Fibroblast of the aortic adventitia (primary cell): ENCODE data around the gene ZNF592. TPM values are rescaled to one million over a fixed set of nuclear protein-coding genes. Genes with fewer than 3 reads are reported as not detected.
"Not testable (repeated sequence)": the region's sequence is repeated elsewhere in the genome, so short reads cannot be mapped to it uniquely, and the experiment has no call there.

Experiments
- DNase-seq: peaks from one replicate; pipeline ENCODE4 v3.0.0-alpha.2; 2010; ENCODE audit warnings: low read depth
- H3K4me3 ChIP-seq: 2 replicates; pipeline ENCODE4 v1.5.1; 2011; ENCODE audit warnings: low read depth, mild to moderate bottlenecking, control low read depth, low read length, moderate library complexity
- total RNA-seq: library from RNA; depleted of rRNA; stranded (reverse); fragments of >200 nt; gene quantifications from 2 replicates; pipeline ENCODE4 v1.2.3, GENCODE V29; 2012; ENCODE audit warnings: low replicate concordance
- TF ChIP-seq, protein P1 (sequence below): IDR thresholded peaks from 2 replicates; pipeline ENCODE4 v1.5.1; 2011; ENCODE audit warnings: mild to moderate bottlenecking, low read length, control low read depth, inconsistent platforms; ENCODE audit not compliant: insufficient read depth

The ZNF592 gene
- total RNA-seq, 1 donor = 11.7 TPM

DNA sequence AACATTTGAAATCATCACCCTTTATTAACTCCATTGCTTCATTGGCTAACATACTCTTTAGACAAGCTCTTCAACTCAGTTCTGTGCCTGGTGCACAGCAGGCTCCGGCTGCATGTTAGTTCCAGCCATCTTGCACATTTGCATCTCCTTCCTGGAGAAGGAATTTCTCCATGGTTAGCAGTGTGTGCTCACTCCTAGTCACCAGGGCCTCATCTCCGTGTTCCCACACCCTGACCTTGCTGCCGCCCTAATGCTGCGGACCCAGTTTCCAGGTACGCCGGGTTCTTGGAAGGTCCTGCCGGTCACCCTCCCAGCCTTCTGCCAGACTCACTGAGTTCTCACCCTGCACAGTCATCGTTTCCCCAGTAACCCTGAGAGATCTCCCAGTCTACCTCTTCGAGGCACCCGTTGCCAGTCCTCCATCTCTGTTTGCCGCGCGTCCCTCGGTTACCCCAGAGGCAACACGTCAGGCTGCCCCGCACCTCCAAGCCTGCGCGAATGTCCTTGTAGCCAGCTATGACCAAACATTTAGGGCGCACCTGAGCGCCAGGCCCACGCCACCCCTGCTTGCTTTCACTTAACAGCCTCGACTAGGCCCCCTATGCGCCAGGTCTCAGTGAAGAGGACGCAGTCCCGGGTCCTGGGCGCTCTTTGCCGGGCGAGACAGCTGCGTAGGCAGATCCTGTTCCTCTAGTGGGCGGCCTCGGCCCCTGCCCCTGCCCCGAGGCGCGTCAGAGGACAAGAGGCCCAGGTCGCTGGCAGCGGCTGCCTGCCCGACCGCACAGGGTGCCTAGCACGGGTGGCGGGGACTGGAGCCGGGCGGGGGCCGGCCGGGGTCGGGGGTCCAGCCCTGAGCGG, 747 bp upstream of the ZNF592 start:
- peak overlapping the region; percentile 77 for H3K4me3 ChIP-seq
- TF ChIP-seq, protein P1, sequence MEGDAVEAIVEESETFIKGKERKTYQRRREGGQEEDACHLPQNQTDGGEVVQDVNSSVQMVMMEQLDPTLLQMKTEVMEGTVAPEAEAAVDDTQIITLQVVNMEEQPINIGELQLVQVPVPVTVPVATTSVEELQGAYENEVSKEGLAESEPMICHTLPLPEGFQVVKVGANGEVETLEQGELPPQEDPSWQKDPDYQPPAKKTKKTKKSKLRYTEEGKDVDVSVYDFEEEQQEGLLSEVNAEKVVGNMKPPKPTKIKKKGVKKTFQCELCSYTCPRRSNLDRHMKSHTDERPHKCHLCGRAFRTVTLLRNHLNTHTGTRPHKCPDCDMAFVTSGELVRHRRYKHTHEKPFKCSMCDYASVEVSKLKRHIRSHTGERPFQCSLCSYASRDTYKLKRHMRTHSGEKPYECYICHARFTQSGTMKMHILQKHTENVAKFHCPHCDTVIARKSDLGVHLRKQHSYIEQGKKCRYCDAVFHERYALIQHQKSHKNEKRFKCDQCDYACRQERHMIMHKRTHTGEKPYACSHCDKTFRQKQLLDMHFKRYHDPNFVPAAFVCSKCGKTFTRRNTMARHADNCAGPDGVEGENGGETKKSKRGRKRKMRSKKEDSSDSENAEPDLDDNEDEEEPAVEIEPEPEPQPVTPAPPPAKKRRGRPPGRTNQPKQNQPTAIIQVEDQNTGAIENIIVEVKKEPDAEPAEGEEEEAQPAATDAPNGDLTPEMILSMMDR = peak; percentile 2
- DNase-seq = peak; percentile 60

DNA sequence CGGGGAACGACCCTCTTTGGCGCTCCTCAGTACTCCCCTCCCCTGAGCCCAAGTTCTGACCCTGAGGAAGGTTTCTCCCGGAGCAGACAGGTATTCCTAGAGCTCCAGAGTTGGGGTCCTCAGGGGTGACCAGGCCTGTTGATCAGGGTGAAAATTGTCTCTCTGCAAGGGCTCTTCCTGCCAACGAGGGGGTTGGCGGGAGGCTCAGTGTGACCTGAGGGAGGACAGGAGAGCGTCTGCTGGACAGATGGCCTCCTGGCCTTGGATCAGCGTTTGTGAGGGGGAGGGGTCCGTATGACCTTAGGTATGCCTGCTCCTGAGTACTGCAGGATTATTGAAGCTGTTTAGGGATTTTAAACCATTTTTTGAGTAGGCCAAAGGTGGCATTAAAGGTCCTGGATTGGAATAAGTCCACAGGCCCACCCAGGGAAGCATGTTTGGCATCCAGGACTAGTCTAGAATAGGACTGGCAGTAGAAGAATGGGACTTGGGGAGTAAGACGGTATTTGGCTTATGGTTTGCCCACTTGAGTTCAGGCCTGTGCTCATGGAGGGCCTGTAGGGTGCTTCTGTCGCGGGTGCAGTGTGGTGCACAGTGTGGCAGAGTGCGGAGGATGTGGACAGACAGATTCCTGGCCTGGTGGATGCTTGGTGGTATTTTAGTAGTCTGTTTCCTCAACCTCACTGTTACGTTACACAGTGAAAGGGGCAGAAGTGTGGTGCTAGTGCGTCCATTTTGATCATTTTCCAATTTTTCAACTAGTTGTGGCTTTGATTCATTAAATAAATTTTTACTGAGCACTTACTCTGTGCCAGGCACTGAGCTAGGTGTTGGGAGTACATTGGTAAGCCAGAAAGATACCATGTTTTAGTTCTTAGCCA, 959 bp downstream of the ZNF592 start:
- H3K4me3 ChIP-seq = peak overlapping the region; percentile 97
- TF ChIP-seq, protein P1 = no peak
- DNase-seq = peak; percentile 34

DNA sequence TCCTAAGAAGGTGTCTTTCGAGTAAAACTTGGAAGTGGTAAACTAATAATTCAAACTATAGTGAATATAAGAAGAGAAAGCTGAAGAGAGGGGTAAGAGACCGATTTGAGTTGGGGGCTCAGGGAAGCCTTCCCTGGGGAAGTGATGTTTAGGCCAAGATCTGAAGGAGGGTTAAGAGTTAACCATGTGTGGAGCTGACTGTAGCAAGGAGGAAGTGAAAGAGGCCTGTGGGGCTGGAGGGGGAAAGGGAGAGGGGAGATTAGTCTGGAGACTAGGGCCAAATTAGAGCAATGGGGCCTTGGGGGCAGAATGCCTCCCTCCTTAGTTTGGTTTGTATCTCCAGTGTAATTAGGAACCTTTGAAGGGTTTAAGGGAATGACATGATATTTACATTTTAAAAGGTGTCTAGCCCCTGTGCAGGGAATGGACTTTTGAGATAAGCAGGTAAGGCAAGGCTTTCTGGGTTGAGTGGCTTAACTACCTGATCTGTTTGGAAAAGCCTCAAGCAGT, 2.2 kb downstream of the ZNF592 start:
- H3K4me3 ChIP-seq = peak overlapping the region; percentile 40
- no peak for DNase-seq
- TF ChIP-seq, protein P1 = no peak

- DNase-seq, H3K4me3 ChIP-seq: not testable (repeated sequence)
Observed at GRCh38 chr15:84751721-84752120, 3.3 kb downstream of the ZNF592 start.

GRCh38 chr15:84752195-84752594, 3.8 kb downstream of the ZNF592 start:
- DNase-seq = no peak
- H3K4me3 ChIP-seq = no peak overlapping the region

DNA sequence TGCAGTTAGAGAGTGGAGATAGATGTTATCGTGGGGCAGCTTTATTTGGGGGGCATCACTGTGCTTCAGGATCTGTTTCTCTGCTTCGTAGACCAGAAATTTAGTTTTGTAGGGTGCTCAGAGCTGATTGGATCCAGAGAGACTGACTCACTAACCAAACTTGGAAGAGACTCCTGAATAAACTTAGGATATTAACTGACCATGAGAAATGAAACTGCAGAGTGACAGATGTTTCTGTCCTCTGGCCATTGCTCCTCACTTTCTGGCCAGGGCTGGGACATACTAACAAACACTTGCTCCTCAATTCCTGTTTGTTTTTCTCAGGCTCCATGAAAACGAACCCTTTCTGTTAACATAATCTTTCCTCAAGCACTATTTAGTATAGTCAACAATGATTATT, 4.3 kb downstream of the ZNF592 start:
- DNase-seq = peak; percentile 31
- TF ChIP-seq, protein P1 = no peak
- no peak overlapping the region for H3K4me3 ChIP-seq

More at GRCh38 chr15:84752195-84752594, 3.8 kb downstream of the ZNF592 start:
- TF ChIP-seq, protein P1 = no peak

GRCh38 chr15:84754889-84755288, 6.5 kb downstream of the ZNF592 start:
- not testable (repeated sequence) for DNase-seq, H3K4me3 ChIP-seq
